ENCODE measurements around the gene MICALL2. TPM values are rescaled to one million over a fixed set of nuclear protein-coding genes. Genes with fewer than 3 reads are reported as not detected.

The MICALL2 gene
- polyA plus RNA-seq, 1 of the 3 experiments (the other 2 are of a cell fraction), result 38.8 TPM

DNA sequence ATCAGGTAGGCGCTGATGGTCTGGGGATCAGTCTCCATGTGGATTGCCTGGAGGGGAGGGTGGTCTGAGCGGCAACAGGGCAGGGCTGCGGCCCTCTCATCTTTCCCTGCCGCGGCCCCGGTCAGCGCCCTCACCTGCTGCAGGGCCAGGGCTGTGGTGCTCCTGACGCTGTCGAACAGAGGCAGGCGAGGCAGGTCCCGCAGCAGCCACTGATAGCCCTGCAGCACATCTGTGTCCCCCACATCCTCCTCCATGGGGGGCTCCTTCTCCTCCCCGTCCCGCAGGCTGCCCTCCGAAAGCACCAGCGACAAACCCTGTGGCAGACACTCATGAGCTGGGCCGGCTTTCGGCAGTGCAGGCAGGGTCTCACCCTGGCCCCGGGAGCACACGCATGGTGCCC is 25.9 kb upstream of the MICALL2 start:
- Histone ChIP-seq H3K27ac (ENCODE audit: low read depth in 2 of 2, low read length in 1 of 2) (no peak overlapping the region), H3K79me2 (ENCODE audit: insufficient read depth) (no peaks in the 10 kb centered on the region), H3K9me2 (no peaks in the 10 kb centered on the region), H3K4me1 (ENCODE audit: control insufficient read depth in 1 of 2, insufficient read depth in 2 of 2, low read depth in 1 of 2, low read length in 1 of 2) (no peaks in the 10 kb centered on the region), H3K4me2 (no peak overlapping the region), H3F3A (replicated peaks; ENCODE audit: insufficient read depth) (no peaks in the 10 kb centered on the region), H3K36me3 (replicated peaks in 1 of 2; ENCODE audit: control insufficient read depth in 1 of 2, insufficient read depth in 2 of 2, low read length in 1 of 2) (peaks cover 38 to 86% of the 10 kb centered on the region in 2 experiments), H3K9me3 (no peaks in the 10 kb centered on the region), H3K9ac (no peak overlapping the region), H4K20me1 (ENCODE audit: insufficient read depth) (no peaks in the 10 kb centered on the region), H3K4me3 (ENCODE audit: low read depth in 2 of 2, low read length in 1 of 2) (no peak overlapping the region), H2AFZ (ENCODE audit: low read depth) (no peak overlapping the region), H3K27me3 (ENCODE audit: insufficient read depth) (no peaks in the 10 kb centered on the region)
- CTCF ChIA-PET, result interaction anchor here (0.7 to 1.4 kb wide), 4 partner anchors 10 to 53 kb away, joined by 3 to 17 read pairs (median 4); no protein-coding TSS in a partner anchor
- DNase-seq, result no peak
- POLR2A ChIA-PET, result no interaction called here
- TF ChIP-seq, protein P1, sequence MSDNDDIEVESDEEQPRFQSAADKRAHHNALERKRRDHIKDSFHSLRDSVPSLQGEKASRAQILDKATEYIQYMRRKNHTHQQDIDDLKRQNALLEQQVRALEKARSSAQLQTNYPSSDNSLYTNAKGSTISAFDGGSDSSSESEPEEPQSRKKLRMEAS (IDR thresholded peaks at IDR 0.05; ENCODE audit: low read depth), result no peak
- TF ChIP-seq, protein P2, sequence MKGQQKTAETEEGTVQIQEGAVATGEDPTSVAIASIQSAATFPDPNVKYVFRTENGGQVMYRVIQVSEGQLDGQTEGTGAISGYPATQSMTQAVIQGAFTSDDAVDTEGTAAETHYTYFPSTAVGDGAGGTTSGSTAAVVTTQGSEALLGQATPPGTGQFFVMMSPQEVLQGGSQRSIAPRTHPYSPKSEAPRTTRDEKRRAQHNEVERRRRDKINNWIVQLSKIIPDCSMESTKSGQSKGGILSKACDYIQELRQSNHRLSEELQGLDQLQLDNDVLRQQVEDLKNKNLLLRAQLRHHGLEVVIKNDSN (IDR thresholded peaks at IDR 0.05; ENCODE audit: borderline replicate concordance, low read depth), result no peak
- TF ChIP-seq SMC3 (IDR thresholded peaks at IDR 0.05; ENCODE audit: low read depth, low read length) (no peak), RXRA (IDR thresholded peaks at IDR 0.05; ENCODE audit: borderline replicate concordance, low read depth) (no peak), TEAD4 (IDR thresholded peaks at IDR 0.05; ENCODE audit: borderline replicate concordance, insufficient read depth) (no peak), TCF12 (IDR thresholded peaks at IDR 0.05) (no peak), GABPA (IDR thresholded peaks at IDR 0.05; ENCODE audit: low read depth) (no peak), MXI1 (IDR thresholded peaks at IDR 0.05; ENCODE audit: low read depth, low read length) (no peak), GATA2 (CRISPR knock-in tag; IDR thresholded peaks at IDR 0.05) (no peak), NRF1 (IDR thresholded peaks at IDR 0.05; ENCODE audit: low read depth, low read length) (no peak)
- TF ChIP-seq, protein P3, sequence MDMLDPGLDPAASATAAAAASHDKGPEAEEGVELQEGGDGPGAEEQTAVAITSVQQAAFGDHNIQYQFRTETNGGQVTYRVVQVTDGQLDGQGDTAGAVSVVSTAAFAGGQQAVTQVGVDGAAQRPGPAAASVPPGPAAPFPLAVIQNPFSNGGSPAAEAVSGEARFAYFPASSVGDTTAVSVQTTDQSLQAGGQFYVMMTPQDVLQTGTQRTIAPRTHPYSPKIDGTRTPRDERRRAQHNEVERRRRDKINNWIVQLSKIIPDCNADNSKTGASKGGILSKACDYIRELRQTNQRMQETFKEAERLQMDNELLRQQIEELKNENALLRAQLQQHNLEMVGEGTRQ (IDR thresholded peaks at IDR 0.05; ENCODE audit: borderline replicate concordance, low read depth, low read length), result no peak
- over 99% methylated on average over 11 of the region's 19 CpGs for WGBS (ENCODE audit: low lambda C conversion rate)

DNA sequence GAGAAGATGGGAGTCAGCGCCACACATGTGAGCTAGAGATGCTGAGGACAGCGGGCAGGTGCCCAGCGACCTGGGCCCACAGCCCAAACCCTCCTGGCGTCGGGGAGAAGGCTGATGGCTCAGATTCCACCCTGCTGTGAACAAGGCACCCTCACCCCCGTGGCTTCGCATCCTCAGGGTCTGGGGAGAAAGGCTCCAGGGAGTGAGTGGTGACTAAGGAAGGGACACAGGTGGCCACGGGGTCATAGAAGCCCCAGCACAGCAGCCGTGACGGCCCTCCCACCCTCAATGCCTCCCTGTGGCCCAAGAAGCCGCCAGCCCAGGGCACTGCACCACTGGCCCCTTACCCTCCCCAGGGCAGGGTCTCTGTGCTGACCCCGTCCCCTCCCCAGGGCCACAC is 25.3 kb upstream of the MICALL2 start:
- Histone ChIP-seq H3K4me1 (ENCODE audit: control insufficient read depth in 1 of 2, insufficient read depth in 2 of 2, low read depth in 1 of 2, low read length in 1 of 2) (no peaks in the 10 kb centered on the region), H3K9ac (no peak overlapping the region), H3K4me3 (ENCODE audit: low read depth in 2 of 2, low read length in 1 of 2) (no peak overlapping the region), H2AFZ (ENCODE audit: low read depth) (no peak overlapping the region), H3K79me2 (ENCODE audit: insufficient read depth) (no peaks in the 10 kb centered on the region), H3K9me2 (no peaks in the 10 kb centered on the region), H3K36me3 (replicated peaks in 1 of 2; ENCODE audit: control insufficient read depth in 1 of 2, insufficient read depth in 2 of 2, low read length in 1 of 2) (peaks cover 38 to 86% of the 10 kb centered on the region in 2 experiments), H3F3A (replicated peaks; ENCODE audit: insufficient read depth) (no peaks in the 10 kb centered on the region), H3K4me2 (no peak overlapping the region), H3K9me3 (no peaks in the 10 kb centered on the region), H4K20me1 (ENCODE audit: insufficient read depth) (no peaks in the 10 kb centered on the region), H3K27me3 (ENCODE audit: insufficient read depth) (no peaks in the 10 kb centered on the region), H3K27ac (ENCODE audit: low read depth in 2 of 2, low read length in 1 of 2) (no peak overlapping the region)
- ChIA-PET CTCF (interaction anchor here (3.2 kb wide), 1 partner anchor 11 kb away, joined by 22 read pairs; no protein-coding TSS in a partner anchor), POLR2A (no interaction called here)
- no peak for DNase-seq
- WGBS (ENCODE audit: low lambda C conversion rate), result 95% methylated on average over 8 of the region's 12 CpGs
- TF ChIP-seq GATA2 (CRISPR knock-in tag; IDR thresholded peaks at IDR 0.05) (no peak), RAD21 (IDR thresholded peaks at IDR 0.05; ENCODE audit: low read length) (no peak), CHD2 (IDR thresholded peaks at IDR 0.05; ENCODE audit: low read length, partially characterized antibody) (no peak), RCOR1 (IDR thresholded peaks at IDR 0.05; ENCODE audit: low read length) (no peak), FOSL2 (IDR thresholded peaks at IDR 0.05; ENCODE audit: borderline replicate concordance, low read depth) (no peak)
- TF ChIP-seq, protein P4, sequence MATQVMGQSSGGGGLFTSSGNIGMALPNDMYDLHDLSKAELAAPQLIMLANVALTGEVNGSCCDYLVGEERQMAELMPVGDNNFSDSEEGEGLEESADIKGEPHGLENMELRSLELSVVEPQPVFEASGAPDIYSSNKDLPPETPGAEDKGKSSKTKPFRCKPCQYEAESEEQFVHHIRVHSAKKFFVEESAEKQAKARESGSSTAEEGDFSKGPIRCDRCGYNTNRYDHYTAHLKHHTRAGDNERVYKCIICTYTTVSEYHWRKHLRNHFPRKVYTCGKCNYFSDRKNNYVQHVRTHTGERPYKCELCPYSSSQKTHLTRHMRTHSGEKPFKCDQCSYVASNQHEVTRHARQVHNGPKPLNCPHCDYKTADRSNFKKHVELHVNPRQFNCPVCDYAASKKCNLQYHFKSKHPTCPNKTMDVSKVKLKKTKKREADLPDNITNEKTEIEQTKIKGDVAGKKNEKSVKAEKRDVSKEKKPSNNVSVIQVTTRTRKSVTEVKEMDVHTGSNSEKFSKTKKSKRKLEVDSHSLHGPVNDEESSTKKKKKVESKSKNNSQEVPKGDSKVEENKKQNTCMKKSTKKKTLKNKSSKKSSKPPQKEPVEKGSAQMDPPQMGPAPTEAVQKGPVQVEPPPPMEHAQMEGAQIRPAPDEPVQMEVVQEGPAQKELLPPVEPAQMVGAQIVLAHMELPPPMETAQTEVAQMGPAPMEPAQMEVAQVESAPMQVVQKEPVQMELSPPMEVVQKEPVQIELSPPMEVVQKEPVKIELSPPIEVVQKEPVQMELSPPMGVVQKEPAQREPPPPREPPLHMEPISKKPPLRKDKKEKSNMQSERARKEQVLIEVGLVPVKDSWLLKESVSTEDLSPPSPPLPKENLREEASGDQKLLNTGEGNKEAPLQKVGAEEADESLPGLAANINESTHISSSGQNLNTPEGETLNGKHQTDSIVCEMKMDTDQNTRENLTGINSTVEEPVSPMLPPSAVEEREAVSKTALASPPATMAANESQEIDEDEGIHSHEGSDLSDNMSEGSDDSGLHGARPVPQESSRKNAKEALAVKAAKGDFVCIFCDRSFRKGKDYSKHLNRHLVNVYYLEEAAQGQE (IDR thresholded peaks at IDR 0.05; ENCODE audit: low read depth, low read length), result no peak

Measured in SK-N-SH (cell line).